HCT116 (cell line): ENCODE measurements around the gene BZW2. TPM values are rescaled to one million over a fixed set of nuclear protein-coding genes. Genes with fewer than 3 reads are reported as not detected.

Experiments
- ATAC-seq: fragments of 200-7000 bp; cut with Tn5 transposase; 2 replicates; pipeline ENCODE4 v1.9.1; 2020; ENCODE audit warnings: mild to moderate bottlenecking, moderate library complexity
- BruUV-seq: library from RNA; stranded (reverse); fragments of 400-500 nt; replicated peaks from 2 replicates; lab custom pipeline; 2021; lab: Mats Ljungman, UMichigan
- CTCF ChIA-PET: fragments of 300-600 bp; sonication (Branson Sonifier 250); formaldehyde crosslinking; loops from one replicate; lab custom pipeline; 2021; ENCODE audit warnings: antibody characterized with exemption; lab: Charles Lee
- POLR2A ChIA-PET: fragments of 300-600, 350-600 bp; sonication (Branson Sonifier 250); formaldehyde crosslinking; loops from one replicate; lab custom pipeline; 2021; ENCODE audit warnings: antibody characterized with exemption; lab: Charles Lee
- RAD21 ChIA-PET, 2 experiments: fragments of 300-600 bp; sonication (Branson Sonifier 250); formaldehyde crosslinking; loops; one replicate each; lab custom pipeline; 2023; ENCODE audit warnings: low total read pairs in 2 of 2; ENCODE audit not compliant: uncharacterized antibody in 2 of 2, unreplicated experiment in 2 of 2, low non-redundant PET in 1 of 2; lab: Charles Lee
- DNase-seq: peaks from one replicate; pipeline ENCODE4 v3.0.0-alpha.2; 2010; ENCODE audit warnings: low read depth, low spot score
- H2AFZ ChIP-seq: fragments of 200-600 bp; shearing (Covaris generic), sonication (generic); 2 replicates; pipeline ENCODE4 v1.6.1; 2017; ENCODE audit warnings: low read depth, mixed run types, mixed read lengths, antibody characterized with exemption, low read length; ENCODE audit not compliant: poor library complexity, severe bottlenecking
- H3K27ac ChIP-seq: 2 replicates; pipeline ENCODE4 v1.5.1; 2012; ENCODE audit warnings: low read depth, low read length
- H3K27me3 ChIP-seq: fragments of 200-600 bp; sonication (generic); 2 replicates; pipeline ENCODE4 v1.6.1; 2016; ENCODE audit warnings: mixed run types, low read length, mixed read lengths; ENCODE audit not compliant: insufficient read depth
- H3K36me3 ChIP-seq, 2 experiments: fragments of 200-500 bp in 1 of 2; fragments of 200-600 bp in 1 of 2; sonication (Bioruptor generic) in 1 of 2; sonication (generic) in 1 of 2; 2 replicates each; pipeline versions ENCODE4 v1.5.1 to v1.6.1; 2014 to 2016; ENCODE audit warnings: low read length in 2 of 2, inconsistent platforms in 1 of 2, mixed read lengths in 1 of 2, mixed run types in 1 of 2; ENCODE audit not compliant: insufficient read depth in 2 of 2, control insufficient read depth in 1 of 2
- H3K4me1 ChIP-seq, 2 experiments: fragments of 200-600 bp in 1 of 2; sonication (generic) in 1 of 2; 2 replicates each; pipeline versions ENCODE4 v1.5.1 to v1.6.1; 2012 to 2017; ENCODE audit warnings: low read length in 2 of 2, inconsistent platforms in 1 of 2, mild to moderate bottlenecking in 1 of 2, mixed read lengths in 1 of 2, mixed run types in 1 of 2, moderate library complexity in 1 of 2; ENCODE audit not compliant: insufficient read depth in 2 of 2, control insufficient read depth in 1 of 2
- H3K4me2 ChIP-seq: fragments of 200-600 bp; sonication (generic); 2 replicates; pipeline ENCODE4 v1.6.1; 2017; ENCODE audit warnings: mixed run types, low read length, mixed read lengths
- H3K4me3 ChIP-seq, 2 experiments: fragments of 200-600 bp in 1 of 2; sonication (generic) in 1 of 2; replicated peaks in 1 of 2; 2 replicates each; pipeline ENCODE4 v1.5.1; 2011 to 2016; ENCODE audit warnings: low read length in 2 of 2, control low read depth in 1 of 2, low read depth in 1 of 2, mild to moderate bottlenecking in 1 of 2, mixed read lengths in 1 of 2, mixed run types in 1 of 2
- H3K79me2 ChIP-seq: fragments of 200-600 bp; sonication (generic); 2 replicates; pipeline ENCODE4 v1.6.1; 2017; ENCODE audit warnings: mild to moderate bottlenecking, mixed run types, low read length, moderate library complexity, mixed read lengths; ENCODE audit not compliant: insufficient read depth
- H3K9ac ChIP-seq: fragments of 200-600 bp; sonication (generic); 2 replicates; pipeline ENCODE4 v1.6.1; 2016; ENCODE audit warnings: low read length, mixed read lengths
- H3K9me2 ChIP-seq: fragments of 200-600 bp; sonication (generic), shearing (Covaris generic); 2 replicates; pipeline ENCODE4 v1.6.1; 2017; ENCODE audit warnings: mixed run types, mild to moderate bottlenecking, moderate library complexity; ENCODE audit not compliant: insufficient read depth
- H3K9me3 ChIP-seq, 2 experiments: fragments of 200-500 bp in 1 of 2; fragments of 200-600 bp in 1 of 2; sonication (Bioruptor generic) in 1 of 2; sonication (generic) in 1 of 2; 2 replicates each; pipeline ENCODE4 v1.6.1; 2014 to 2017; ENCODE audit warnings: low read length in 2 of 2, mixed read lengths in 2 of 2, inconsistent platforms in 1 of 2, low read depth in 1 of 2, mild to moderate bottlenecking in 1 of 2, mixed run types in 1 of 2, moderate library complexity in 1 of 2; ENCODE audit not compliant: control insufficient read depth in 1 of 2, insufficient read depth in 1 of 2
- H4K20me1 ChIP-seq: fragments of 200-600 bp; sonication (generic), shearing (Covaris generic); 2 replicates; pipeline ENCODE4 v1.6.1; 2017; ENCODE audit warnings: mixed run types, mild to moderate bottlenecking, moderate library complexity; ENCODE audit not compliant: insufficient read depth
- ATF3 ChIP-seq: IDR thresholded peaks from 2 replicates; pipeline ENCODE4 v1.6.1; 2012
- CBX3 ChIP-seq: IDR thresholded peaks from 2 replicates; pipeline ENCODE4 v1.6.1; 2012; ENCODE audit warnings: low read depth
- EGR1 ChIP-seq: IDR thresholded peaks from 2 replicates; pipeline ENCODE4 v1.6.1; 2012; ENCODE audit warnings: low read depth
- ELF1 ChIP-seq: IDR thresholded peaks from 2 replicates; pipeline ENCODE4 v1.6.1; 2012; ENCODE audit warnings: low read depth, borderline replicate concordance
- FOSL1 ChIP-seq: IDR thresholded peaks from 2 replicates; pipeline ENCODE4 v1.6.1; 2012; ENCODE audit warnings: low read depth
- JUND ChIP-seq: IDR thresholded peaks from 2 replicates; pipeline ENCODE4 v1.6.1; 2012
- MAX ChIP-seq: IDR thresholded peaks from 2 replicates; pipeline ENCODE4 v1.6.1; 2012
- POLR2A ChIP-seq: IDR thresholded peaks from 2 replicates; pipeline ENCODE4 v1.7.0; 2011; ENCODE audit warnings: borderline replicate concordance; ENCODE audit not compliant: insufficient read depth, insufficient read length; ENCODE audit errors: extremely low read depth
- POLR2AphosphoS5 ChIP-seq: IDR thresholded peaks from 2 replicates; pipeline ENCODE4 v1.6.1; 2011; ENCODE audit warnings: mild to moderate bottlenecking, low read depth, low read length, moderate library complexity
- REST ChIP-seq: IDR thresholded peaks from 2 replicates; pipeline ENCODE4 v1.6.1; 2012; ENCODE audit warnings: low read depth
- SIN3A ChIP-seq: IDR thresholded peaks from 2 replicates; pipeline ENCODE4 v1.6.1; 2012; ENCODE audit warnings: low read depth
- YY1 ChIP-seq: IDR thresholded peaks from 2 replicates; pipeline ENCODE4 v1.6.1; 2011; ENCODE audit warnings: low read length, low read depth, moderate library complexity, mild to moderate bottlenecking; ENCODE audit not compliant: insufficient replicate concordance; ENCODE audit errors: extremely low read depth
- ZFX ChIP-seq: fragments of 450-650 bp; IDR thresholded peaks from 2 replicates; pipeline ENCODE4 v1.6.1; 2017
- ZNF274 ChIP-seq: fragments of 200-500 bp; sonication (Bioruptor generic); IDR thresholded peaks from 2 replicates; pipeline ENCODE4 v1.6.1; 2014; ENCODE audit warnings: mild to moderate bottlenecking, low read depth, low read length, inconsistent platforms
- intact Hi-C: fragments of 100-400 bp; cut with micrococcal nuclease; formaldehyde crosslinking; loops from 2 replicates; pipeline ENCODE4 v1.10.0; 2022
- total RNA-seq: library from RNA; stranded (reverse); gene quantifications from one replicate; pipeline ENCODE4 v1.2.1, GENCODE V29; 2021; ENCODE audit not compliant: unreplicated experiment

Gene BZW2
- total RNA-seq, 1 experiment from 2014 or later = 119 TPM

- POLR2A ChIA-PET = no interaction called here
- BruUV-seq = TSS peak; percentile 49
- H3K4me3 ChIP-seq = peak overlapping the region; percentile 85 to 90
- CTCF ChIA-PET = interaction anchor here (1.4 kb wide), 1 partner anchor 79 kb away, joined by 3 read pairs; no protein-coding TSS in a partner anchor
- peak overlapping the region; percentile 89 for H3K27ac ChIP-seq
- intact Hi-C loops = no loop called here
- H3K27me3 ChIP-seq = no peaks in the 10 kb centered on the region
- no peaks in the 10 kb centered on the region for H3K9me2 ChIP-seq
- no peak overlapping the region for H2AFZ ChIP-seq
- ATAC-seq = no peak
- H3K9me3 ChIP-seq = no peaks in the 10 kb centered on the region
- TF ChIP-seq JUND = no peak
- RAD21 ChIA-PET = no interaction called here
- H4K20me1 ChIP-seq = no peaks in the 10 kb centered on the region
- H3K4me2 ChIP-seq = peak overlapping the region; percentile 86
- H3K9ac ChIP-seq = peak overlapping the region; percentile 84
- peaks cover 84% of the 10 kb centered on the region for H3K79me2 ChIP-seq
- DNase-seq = no peak
- peaks cover 27 to 28% of the 10 kb centered on the region in 2 experiments; a peak in 3 of 4 replicates for H3K4me1 ChIP-seq
- H3K36me3 ChIP-seq = peaks cover 0 to 5% of the 10 kb centered on the region in 2 experiments; a peak in 1 of 4 replicates
Measured at GRCh38 chr7:16644157-16644556, 1.8 kb upstream of the BZW2 start.

GRCh38 chr7:16644636-16645592 is 1.1 kb upstream of the BZW2 start:
- ATAC-seq (peak; percentile 49), DNase-seq (no peak)
- no peaks in the 10 kb centered on the region; the same call in 1 of the 2 replicates for H4K20me1 ChIP-seq
- ChIA-PET POLR2A (interaction anchor here (0.9 to 1.5 kb wide), 5 partner anchors 9 to 80 kb away, joined by 3 to 5 read pairs (median 3); no protein-coding TSS in a partner anchor), RAD21 (no interaction called here), CTCF (interaction anchor here (1.4 kb wide), 1 partner anchor 80 kb away, joined by 3 read pairs; no protein-coding TSS in a partner anchor)
- peak overlapping the region; percentile 86 for H3K4me2 ChIP-seq
- H3K9me3 ChIP-seq = no peaks in the 10 kb centered on the region
- H3K9me2 ChIP-seq = no peaks in the 10 kb centered on the region
- BruUV-seq = no TSS peak
- H2AFZ ChIP-seq = peak overlapping the region; percentile 66
- H3K27me3 ChIP-seq = no peaks in the 10 kb centered on the region
- H3K4me3 ChIP-seq = peak overlapping the region; percentile 85 to 90
- H3K27ac ChIP-seq = peak overlapping the region; percentile 89
- peaks cover 89% of the 10 kb centered on the region for H3K79me2 ChIP-seq
- H3K36me3 ChIP-seq = peaks cover 0 to 7% of the 10 kb centered on the region in 2 experiments; a peak in 1 of 4 replicates
- H3K4me1 ChIP-seq = peaks cover 28% of the 10 kb centered on the region in 2 experiments; a peak in 3 of 4 replicates
- intact Hi-C loops = loop anchor here (5.0 kb wide), 1 partner anchor 107 kb away; the partner anchor contains the start of gene TSPAN13
- TF ChIP-seq ATF3 (no peak), ELF1 (peak; percentile 57), FOSL1 (no peak), POLR2A (peak; percentile 22), SIN3A (peak; percentile 72), MAX (peak; percentile 79), JUND (peak; percentile 9; the same call in 1 of the 2 replicates), CBX3 (no peak), POLR2AphosphoS5 (peak; percentile 67), ZFX (peak; percentile 43; the same call in 1 of the 2 replicates), EGR1 (peak; percentile 76), REST (no peak), YY1 (peak; percentile 79), ZNF274 (no peak)
- H3K9ac ChIP-seq = peak overlapping the region; percentile 84
